NK-92 treated with Interleukin-12 subunit alpha and Interleukin-12 subunit beta, amount 100 ng/mL, for 24 hours (cell line): ENCODE results near the gene PLPPR2.
"Not testable (repeated sequence)": the region's sequence is repeated elsewhere in the genome, so short reads cannot be mapped to it uniquely, and the experiment has no call there.

Source experiments
- DNase-seq: peaks from one replicate; lab custom pipeline; 2025; lab: John Stamatoyannopoulos, UW

Gene PLPPR2

GRCh38 chr19:11355160-11356073 lies at the start of gene PLPPR2:
PLPPR2 (plus strand) TSS chr19:11355432; CDS start chr19:11357674, 2,242 bp downstream.
- DNase-seq, result no peak

- DNase-seq, result no peak
Observed at GRCh38 chr19:11306337-11306736, 48.9 kb upstream of the PLPPR2 start.

GRCh38 chr19:11320278-11320995 lies 34.8 kb upstream of the PLPPR2 start:
- not testable (repeated sequence) for DNase-seq

- DNase-seq, result no peak
Observed at GRCh38 chr19:11321191-11322126, 33.8 kb upstream of the PLPPR2 start.

- DNase-seq, result peak; percentile 28
Observed at GRCh38 chr19:11322269-11323024, 32.8 kb upstream of the PLPPR2 start.

GRCh38 chr19:11323601-11324078 lies 31.6 kb upstream of the PLPPR2 start:
- no peak for DNase-seq

- DNase-seq, result peak; percentile 94
Observed at GRCh38 chr19:11324079-11324661, 31.1 kb upstream of the PLPPR2 start.

GRCh38 chr19:11324748-11325389 lies 30.4 kb upstream of the PLPPR2 start:
- no peak for DNase-seq

GRCh38 chr19:11325544-11325943 lies 29.7 kb upstream of the PLPPR2 start:
- DNase-seq, result no peak

GRCh38 chr19:11330127-11330526 lies 25.1 kb upstream of the PLPPR2 start:
- DNase-seq, result no peak

- no peak for DNase-seq
Observed at GRCh38 chr19:11331502-11331901, 23.7 kb upstream of the PLPPR2 start.

GRCh38 chr19:11332822-11333221 lies 22.4 kb upstream of the PLPPR2 start:
- no peak for DNase-seq

- not testable (repeated sequence) for DNase-seq
Observed at GRCh38 chr19:11333838-11334237, 21.4 kb upstream of the PLPPR2 start.

- DNase-seq, result no peak
Observed at GRCh38 chr19:11335449-11336146, 19.6 kb upstream of the PLPPR2 start.

GRCh38 chr19:11337080-11337479 lies 18.2 kb upstream of the PLPPR2 start:
- DNase-seq, result no peak

GRCh38 chr19:11338121-11338520 lies 17.1 kb upstream of the PLPPR2 start:
- DNase-seq, result no peak

- no peak for DNase-seq
Observed at GRCh38 chr19:11338569-11339253, 16.5 kb upstream of the PLPPR2 start.

GRCh38 chr19:11339254-11340098 lies 15.8 kb upstream of the PLPPR2 start, which contains the start of gene RAB3D:
RAB3D (minus strand) TSS chr19:11339657; CDS start chr19:11337399, 2,258 bp downstream.
- DNase-seq, result no peak
